Left hindlimb (tissue), 1 donor: ENCODE results near the gene PLBD1.
A peak's percentile ranks its signal among the peaks of the same experiment; 100 is the strongest.

Source experiments
- DNase-seq: peaks from one replicate; pipeline ENCODE4 v3.0.0-alpha.2; 2018

Gene PLBD1

GRCh38 chr12:14567351-14568162 lies at the start of gene PLBD1:
PLBD1 (minus strand) TSS chr12:14567883; CDS start chr12:14567696, 187 bp downstream.
- peak; percentile 78 for DNase-seq

- DNase-seq = no peak
Observed at GRCh38 chr12:14614704-14615121, 47.0 kb upstream of the PLBD1 start.

GRCh38 chr12:14613718-14614117 lies 46.0 kb upstream of the PLBD1 start:
- DNase-seq = no peak

- no peak for DNase-seq
Observed at GRCh38 chr12:14612898-14613445, 45.3 kb upstream of the PLBD1 start.

GRCh38 chr12:14612250-14612649 lies 44.6 kb upstream of the PLBD1 start:
- DNase-seq = no peak

GRCh38 chr12:14611640-14612203 lies 44.0 kb upstream of the PLBD1 start:
- no peak for DNase-seq

GRCh38 chr12:14607568-14607967 lies 39.9 kb upstream of the PLBD1 start:
- DNase-seq = no peak

- DNase-seq = no peak
Observed at GRCh38 chr12:14605401-14605989, 37.8 kb upstream of the PLBD1 start.

GRCh38 chr12:14601692-14602478 lies 34.2 kb upstream of the PLBD1 start:
- DNase-seq = no peak

- DNase-seq = no peak
Observed at GRCh38 chr12:14597480-14597879, 29.8 kb upstream of the PLBD1 start.

GRCh38 chr12:14591719-14592118 lies 24.0 kb upstream of the PLBD1 start:
- DNase-seq = no peak

GRCh38 chr12:14589169-14590004 lies 21.7 kb upstream of the PLBD1 start:
- no peak for DNase-seq

GRCh38 chr12:14588571-14588970 lies 20.9 kb upstream of the PLBD1 start:
- DNase-seq = no peak

- DNase-seq = no peak
Observed at GRCh38 chr12:14578646-14579045, 11.0 kb upstream of the PLBD1 start.

GRCh38 chr12:14577344-14577743 lies 9.7 kb upstream of the PLBD1 start:
- no peak for DNase-seq

GRCh38 chr12:14576896-14577295 lies 9.2 kb upstream of the PLBD1 start:
- DNase-seq = no peak

- no peak for DNase-seq
Observed at GRCh38 chr12:14575585-14575984, 7.9 kb upstream of the PLBD1 start.

GRCh38 chr12:14573118-14573517 lies 5.4 kb upstream of the PLBD1 start:
- DNase-seq = no peak

GRCh38 chr12:14572401-14572800 lies 4.7 kb upstream of the PLBD1 start:
- DNase-seq = no peak

GRCh38 chr12:14571779-14572178 lies 4.1 kb upstream of the PLBD1 start:
- DNase-seq = no peak

- DNase-seq = no peak
Observed at GRCh38 chr12:14570231-14570630, 2.5 kb upstream of the PLBD1 start.

- no peak for DNase-seq
Observed at GRCh38 chr12:14564336-14564959, 3.2 kb downstream of the PLBD1 start.
